ENCODE data around the gene MPND. TPM values are rescaled to one million over a fixed set of nuclear protein-coding genes. Genes with fewer than 3 reads are reported as not detected.

The MPND gene
- total RNA-seq, 1 experiment from 2014 or later: 24.3 TPM

DNA sequence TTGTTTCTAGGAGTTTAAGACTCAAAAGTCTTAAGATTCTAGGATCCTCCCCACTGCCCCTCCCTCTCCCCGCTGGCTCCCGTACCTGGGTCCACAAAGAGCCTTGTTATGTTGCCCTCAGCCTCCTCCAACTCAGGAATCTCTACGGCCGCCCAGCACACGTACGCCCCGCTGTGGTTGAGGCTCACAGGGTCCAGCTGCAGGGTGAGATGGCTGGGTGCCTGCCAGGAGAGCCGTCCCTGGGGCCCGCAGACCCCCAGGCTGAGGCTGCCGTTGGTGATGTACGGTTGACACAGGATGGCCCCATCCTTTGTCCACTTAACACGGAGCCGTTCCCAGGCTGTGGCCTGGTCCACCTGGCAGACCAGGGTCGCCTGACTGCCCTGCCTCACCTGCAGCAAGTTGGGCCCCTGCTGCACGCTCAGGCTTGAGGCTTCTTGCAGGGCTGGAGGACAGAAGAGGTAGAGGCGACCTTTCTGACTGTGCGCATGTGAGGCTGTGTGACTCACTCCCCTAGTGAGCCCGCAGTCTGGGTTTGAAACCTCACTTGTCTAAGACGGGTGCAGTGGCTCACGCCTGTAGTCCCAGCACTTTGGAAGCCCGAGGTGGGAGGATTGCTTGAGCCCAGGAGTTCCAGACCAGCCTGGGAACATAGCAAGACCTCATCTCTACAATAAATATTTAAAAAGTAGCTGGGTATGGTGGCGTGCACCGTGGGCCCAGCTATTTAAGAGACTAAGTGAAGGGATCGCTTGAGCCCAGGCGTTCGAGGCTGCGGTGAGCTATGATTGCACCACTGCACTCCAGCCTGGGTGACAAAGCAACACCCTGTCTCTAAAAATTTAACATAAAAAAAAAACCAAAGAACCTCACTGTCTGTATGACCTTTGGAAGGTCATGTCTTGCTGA is 45.2 kb upstream of the MPND start:
- Histone ChIP-seq H3K27ac (ENCODE audit: low read depth, low read length) (no peak overlapping the region), H3K9ac (ENCODE audit: low read length) (no peak overlapping the region), H3K4me3 (replicated peaks in 1 of 2; ENCODE audit: low read depth in 1 of 2, low read length in 2 of 2) (no peak overlapping the region), H3K4me1 (ENCODE audit: control insufficient read depth in 1 of 2, insufficient read depth in 2 of 2, low read length in 2 of 2) (no peaks in the 10 kb centered on the region), H3K36me3 (ENCODE audit: control insufficient read depth in 1 of 2, insufficient read depth in 2 of 2, low read length in 2 of 2) (no peaks in the 10 kb centered on the region), H2AFZ (ENCODE audit: low read depth, low read length, poor library complexity, severe bottlenecking) (no peak overlapping the region), H4K20me1 (ENCODE audit: insufficient read depth) (no peaks in the 10 kb centered on the region), H3K9me2 (ENCODE audit: insufficient read depth) (no peaks in the 10 kb centered on the region), H3K9me3 (ENCODE audit: control insufficient read depth in 1 of 2, insufficient read depth in 1 of 2, low read depth in 1 of 2, low read length in 2 of 2) (no peaks in the 10 kb centered on the region), H3K79me2 (ENCODE audit: insufficient read depth, low read length) (no peaks in the 10 kb centered on the region), H3K27me3 (ENCODE audit: insufficient read depth, low read length) (no peaks in the 10 kb centered on the region), H3K4me2 (ENCODE audit: low read length) (no peak overlapping the region)
- DNase-seq (ENCODE audit: low read depth, low spot score) (no peak), ATAC-seq (no peak)
- RAD21 ChIA-PET (ENCODE audit: low non-redundant PET in 1 of 2, low total read pairs in 2 of 2, uncharacterized antibody in 2 of 2, unreplicated experiment in 2 of 2): no interaction called here
- TF ChIP-seq SIN3A (IDR thresholded peaks at IDR 0.05; ENCODE audit: low read depth) (no peak), ELF1 (IDR thresholded peaks at IDR 0.05; ENCODE audit: borderline replicate concordance, low read depth) (no peak), EZH2 (IDR thresholded peaks at IDR 0.05) (no peak), EZH2phosphoT487 (IDR thresholded peaks at IDR 0.05; ENCODE audit: borderline replicate concordance) (no peak), CBX3 (IDR thresholded peaks at IDR 0.05; ENCODE audit: low read depth) (no peak), CEBPB (IDR thresholded peaks at IDR 0.05; ENCODE audit: low read depth) (no peak), ZNF274 (IDR thresholded peaks at IDR 0.05; ENCODE audit: low read depth, low read length) (no peak), SRF (IDR thresholded peaks at IDR 0.05; ENCODE audit: low read depth) (no peak), EGR1 (IDR thresholded peaks at IDR 0.05; ENCODE audit: low read depth) (no peak), ZFX (IDR thresholded peaks at IDR 0.05) (no peak), YY1 (IDR thresholded peaks at IDR 0.05; ENCODE audit: extremely low read depth, insufficient replicate concordance, low read depth, low read length) (no peak)
- TF ChIP-seq, protein P1, sequence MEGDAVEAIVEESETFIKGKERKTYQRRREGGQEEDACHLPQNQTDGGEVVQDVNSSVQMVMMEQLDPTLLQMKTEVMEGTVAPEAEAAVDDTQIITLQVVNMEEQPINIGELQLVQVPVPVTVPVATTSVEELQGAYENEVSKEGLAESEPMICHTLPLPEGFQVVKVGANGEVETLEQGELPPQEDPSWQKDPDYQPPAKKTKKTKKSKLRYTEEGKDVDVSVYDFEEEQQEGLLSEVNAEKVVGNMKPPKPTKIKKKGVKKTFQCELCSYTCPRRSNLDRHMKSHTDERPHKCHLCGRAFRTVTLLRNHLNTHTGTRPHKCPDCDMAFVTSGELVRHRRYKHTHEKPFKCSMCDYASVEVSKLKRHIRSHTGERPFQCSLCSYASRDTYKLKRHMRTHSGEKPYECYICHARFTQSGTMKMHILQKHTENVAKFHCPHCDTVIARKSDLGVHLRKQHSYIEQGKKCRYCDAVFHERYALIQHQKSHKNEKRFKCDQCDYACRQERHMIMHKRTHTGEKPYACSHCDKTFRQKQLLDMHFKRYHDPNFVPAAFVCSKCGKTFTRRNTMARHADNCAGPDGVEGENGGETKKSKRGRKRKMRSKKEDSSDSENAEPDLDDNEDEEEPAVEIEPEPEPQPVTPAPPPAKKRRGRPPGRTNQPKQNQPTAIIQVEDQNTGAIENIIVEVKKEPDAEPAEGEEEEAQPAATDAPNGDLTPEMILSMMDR (IDR thresholded peaks at IDR 0.05 in 2 of 3, conservative IDR thresholded peaks at IDR 0.05 in 1 of 3; ENCODE audit: borderline replicate concordance in 1 of 3, insufficient read depth in 1 of 3, low read depth in 2 of 3, low read length in 2 of 3): no peak
- TF ChIP-seq, protein P2, sequence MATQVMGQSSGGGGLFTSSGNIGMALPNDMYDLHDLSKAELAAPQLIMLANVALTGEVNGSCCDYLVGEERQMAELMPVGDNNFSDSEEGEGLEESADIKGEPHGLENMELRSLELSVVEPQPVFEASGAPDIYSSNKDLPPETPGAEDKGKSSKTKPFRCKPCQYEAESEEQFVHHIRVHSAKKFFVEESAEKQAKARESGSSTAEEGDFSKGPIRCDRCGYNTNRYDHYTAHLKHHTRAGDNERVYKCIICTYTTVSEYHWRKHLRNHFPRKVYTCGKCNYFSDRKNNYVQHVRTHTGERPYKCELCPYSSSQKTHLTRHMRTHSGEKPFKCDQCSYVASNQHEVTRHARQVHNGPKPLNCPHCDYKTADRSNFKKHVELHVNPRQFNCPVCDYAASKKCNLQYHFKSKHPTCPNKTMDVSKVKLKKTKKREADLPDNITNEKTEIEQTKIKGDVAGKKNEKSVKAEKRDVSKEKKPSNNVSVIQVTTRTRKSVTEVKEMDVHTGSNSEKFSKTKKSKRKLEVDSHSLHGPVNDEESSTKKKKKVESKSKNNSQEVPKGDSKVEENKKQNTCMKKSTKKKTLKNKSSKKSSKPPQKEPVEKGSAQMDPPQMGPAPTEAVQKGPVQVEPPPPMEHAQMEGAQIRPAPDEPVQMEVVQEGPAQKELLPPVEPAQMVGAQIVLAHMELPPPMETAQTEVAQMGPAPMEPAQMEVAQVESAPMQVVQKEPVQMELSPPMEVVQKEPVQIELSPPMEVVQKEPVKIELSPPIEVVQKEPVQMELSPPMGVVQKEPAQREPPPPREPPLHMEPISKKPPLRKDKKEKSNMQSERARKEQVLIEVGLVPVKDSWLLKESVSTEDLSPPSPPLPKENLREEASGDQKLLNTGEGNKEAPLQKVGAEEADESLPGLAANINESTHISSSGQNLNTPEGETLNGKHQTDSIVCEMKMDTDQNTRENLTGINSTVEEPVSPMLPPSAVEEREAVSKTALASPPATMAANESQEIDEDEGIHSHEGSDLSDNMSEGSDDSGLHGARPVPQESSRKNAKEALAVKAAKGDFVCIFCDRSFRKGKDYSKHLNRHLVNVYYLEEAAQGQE (IDR thresholded peaks at IDR 0.05; ENCODE audit: low read depth): no peak
- TF ChIP-seq, protein P3, sequence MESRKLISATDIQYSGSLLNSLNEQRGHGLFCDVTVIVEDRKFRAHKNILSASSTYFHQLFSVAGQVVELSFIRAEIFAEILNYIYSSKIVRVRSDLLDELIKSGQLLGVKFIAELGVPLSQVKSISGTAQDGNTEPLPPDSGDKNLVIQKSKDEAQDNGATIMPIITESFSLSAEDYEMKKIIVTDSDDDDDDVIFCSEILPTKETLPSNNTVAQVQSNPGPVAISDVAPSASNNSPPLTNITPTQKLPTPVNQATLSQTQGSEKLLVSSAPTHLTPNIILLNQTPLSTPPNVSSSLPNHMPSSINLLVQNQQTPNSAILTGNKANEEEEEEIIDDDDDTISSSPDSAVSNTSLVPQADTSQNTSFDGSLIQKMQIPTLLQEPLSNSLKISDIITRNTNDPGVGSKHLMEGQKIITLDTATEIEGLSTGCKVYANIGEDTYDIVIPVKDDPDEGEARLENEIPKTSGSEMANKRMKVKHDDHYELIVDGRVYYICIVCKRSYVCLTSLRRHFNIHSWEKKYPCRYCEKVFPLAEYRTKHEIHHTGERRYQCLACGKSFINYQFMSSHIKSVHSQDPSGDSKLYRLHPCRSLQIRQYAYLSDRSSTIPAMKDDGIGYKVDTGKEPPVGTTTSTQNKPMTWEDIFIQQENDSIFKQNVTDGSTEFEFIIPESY (IDR thresholded peaks at IDR 0.05; ENCODE audit: extremely low read depth, insufficient replicate concordance, low read length): no peak
- no TSS peak for BruUV-seq (replicated peaks)
- POLR2A ChIA-PET: no interaction called here
- CTCF ChIA-PET: interaction anchor here (0.6 kb wide), 1 partner anchor 9 kb away, joined by 3 read pairs; no protein-coding TSS in a partner anchor
- intact Hi-C loops (cut with micrococcal nuclease): no loop called here
